Thoracic aorta (tissue), 2 donors: ENCODE results near the gene PERM1. TPM values are rescaled to one million over a fixed set of nuclear protein-coding genes. Genes with fewer than 3 reads are reported as not detected.

ENCODE experiments used
- ATAC-seq: fragments of 150-250 bp; one replicate; pipeline ENCODE4 v1.8.0; 2017; ENCODE audit warnings: low read depth; ENCODE audit not compliant: insufficient number of reproducible peaks, low FRiP score
- DNase-seq: peaks from one replicate; pipeline ENCODE4 v3.0.0-alpha.2; 2020; ENCODE audit warnings: low spot score
- H3K27ac ChIP-seq, 2 donors: fragments of 200-600 bp; sonication (generic); 1 replicate in 1 of 2; 2 replicates in 1 of 2; pipeline ENCODE4 v1.5.1; 2016; ENCODE audit warnings: mild to moderate bottlenecking in 2 of 2, moderate library complexity in 2 of 2
- H3K27me3 ChIP-seq: fragments of 200-600 bp; sonication (generic); replicated peaks from 2 replicates; pipeline ENCODE4 v1.6.0; 2016; ENCODE audit warnings: mild to moderate bottlenecking; ENCODE audit not compliant: insufficient read depth
- H3K36me3 ChIP-seq: fragments of 200-600 bp; sonication (generic); one replicate; pipeline ENCODE4 v1.5.1; 2016
- H3K4me1 ChIP-seq, 2 donors: fragments of 200-600 bp; sonication (generic); 1 replicate in 1 of 2; 2 replicates in 1 of 2; pipeline versions ENCODE4 v1.5.1 to v1.6.0; 2016; ENCODE audit warnings: low read depth in 2 of 2, mild to moderate bottlenecking in 1 of 2; ENCODE audit not compliant: control insufficient read depth in 1 of 2
- H3K4me3 ChIP-seq: fragments of 200-600 bp; sonication (generic); 2 replicates; pipeline ENCODE4 v1.5.1; 2016; ENCODE audit warnings: mild to moderate bottlenecking
- H3K9me3 ChIP-seq: fragments of 200-600 bp; sonication (generic); 2 replicates; pipeline ENCODE4 v1.5.1; 2016
- total RNA-seq, 2 donors: library from RNA; depleted of rRNA; stranded (reverse); fragments of >200 nt; gene quantifications; one replicate each; pipeline versions ENCODE4 v1.1.0 to v1.2.3, GENCODE V29; 2016
- TF ChIP-seq, protein P1 (sequence below): fragments of 200-600 bp; sonication (generic); IDR thresholded peaks from one replicate; pipeline ENCODE4 v1.5.1; 2019; ENCODE audit warnings: antibody characterized with exemption

PERM1 gene
- total RNA-seq, 2 donors from 2014 or later = 0.54 to 0.99 TPM

DNA sequence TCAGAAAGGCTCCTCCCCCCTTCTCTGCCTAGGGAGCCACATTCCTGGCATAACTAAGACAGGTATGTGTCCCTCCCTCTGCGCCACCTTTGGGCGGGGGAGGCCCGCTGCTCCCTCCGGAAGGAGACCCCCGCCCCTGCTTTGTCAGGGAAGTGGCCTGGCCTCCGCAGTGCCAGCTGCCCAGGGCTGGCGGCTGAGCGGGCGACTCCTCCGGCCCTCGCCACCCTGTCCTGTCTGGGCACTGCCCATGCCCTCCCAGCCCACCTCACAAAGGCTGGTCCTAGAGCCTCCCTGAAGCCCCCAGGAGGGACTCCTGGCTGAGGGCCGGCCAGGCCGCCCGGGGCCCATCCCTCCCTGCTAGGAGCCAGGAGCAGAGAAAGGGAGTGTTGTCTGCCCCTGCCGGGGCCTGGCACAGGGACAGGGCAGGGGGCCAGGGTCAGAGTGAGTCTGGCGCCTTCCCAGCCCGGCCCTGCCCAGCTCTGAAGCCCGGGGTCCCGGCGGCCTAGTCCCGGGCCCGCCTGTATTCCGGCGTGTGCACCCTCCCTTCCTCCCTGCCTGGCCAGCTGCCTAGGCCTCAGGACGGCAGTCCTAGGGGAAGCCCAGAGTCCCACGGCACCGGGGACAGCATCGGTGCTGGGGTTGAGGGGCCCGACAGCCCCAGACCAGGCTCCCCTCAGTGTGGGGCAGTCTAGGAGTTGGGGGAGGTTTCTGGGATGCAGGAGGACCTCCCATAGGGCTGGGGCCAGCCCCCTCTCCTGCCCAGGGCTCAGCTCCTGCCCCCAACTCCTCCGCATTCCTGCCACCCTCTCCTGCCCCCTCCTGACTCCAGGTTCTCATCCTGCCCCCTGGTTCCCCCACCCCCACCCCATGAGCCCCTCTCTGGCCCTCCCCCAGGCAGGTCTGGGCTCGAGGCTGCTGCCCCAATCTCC lies 43.1 kb upstream of the PERM1 start:
- Histone ChIP-seq H3K27me3 (no peaks in the 10 kb centered on the region), H3K4me1 (peaks cover 8 to 12% of the 10 kb centered on the region in 2 donors), H3K27ac (no peak overlapping the region), H3K36me3 (no peaks in the 10 kb centered on the region), H3K4me3 (no peak overlapping the region), H3K9me3 (no peaks in the 10 kb centered on the region)
- TF ChIP-seq, protein P1, sequence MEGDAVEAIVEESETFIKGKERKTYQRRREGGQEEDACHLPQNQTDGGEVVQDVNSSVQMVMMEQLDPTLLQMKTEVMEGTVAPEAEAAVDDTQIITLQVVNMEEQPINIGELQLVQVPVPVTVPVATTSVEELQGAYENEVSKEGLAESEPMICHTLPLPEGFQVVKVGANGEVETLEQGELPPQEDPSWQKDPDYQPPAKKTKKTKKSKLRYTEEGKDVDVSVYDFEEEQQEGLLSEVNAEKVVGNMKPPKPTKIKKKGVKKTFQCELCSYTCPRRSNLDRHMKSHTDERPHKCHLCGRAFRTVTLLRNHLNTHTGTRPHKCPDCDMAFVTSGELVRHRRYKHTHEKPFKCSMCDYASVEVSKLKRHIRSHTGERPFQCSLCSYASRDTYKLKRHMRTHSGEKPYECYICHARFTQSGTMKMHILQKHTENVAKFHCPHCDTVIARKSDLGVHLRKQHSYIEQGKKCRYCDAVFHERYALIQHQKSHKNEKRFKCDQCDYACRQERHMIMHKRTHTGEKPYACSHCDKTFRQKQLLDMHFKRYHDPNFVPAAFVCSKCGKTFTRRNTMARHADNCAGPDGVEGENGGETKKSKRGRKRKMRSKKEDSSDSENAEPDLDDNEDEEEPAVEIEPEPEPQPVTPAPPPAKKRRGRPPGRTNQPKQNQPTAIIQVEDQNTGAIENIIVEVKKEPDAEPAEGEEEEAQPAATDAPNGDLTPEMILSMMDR = no peak
- ATAC-seq = no peak
- no peak for DNase-seq

DNA sequence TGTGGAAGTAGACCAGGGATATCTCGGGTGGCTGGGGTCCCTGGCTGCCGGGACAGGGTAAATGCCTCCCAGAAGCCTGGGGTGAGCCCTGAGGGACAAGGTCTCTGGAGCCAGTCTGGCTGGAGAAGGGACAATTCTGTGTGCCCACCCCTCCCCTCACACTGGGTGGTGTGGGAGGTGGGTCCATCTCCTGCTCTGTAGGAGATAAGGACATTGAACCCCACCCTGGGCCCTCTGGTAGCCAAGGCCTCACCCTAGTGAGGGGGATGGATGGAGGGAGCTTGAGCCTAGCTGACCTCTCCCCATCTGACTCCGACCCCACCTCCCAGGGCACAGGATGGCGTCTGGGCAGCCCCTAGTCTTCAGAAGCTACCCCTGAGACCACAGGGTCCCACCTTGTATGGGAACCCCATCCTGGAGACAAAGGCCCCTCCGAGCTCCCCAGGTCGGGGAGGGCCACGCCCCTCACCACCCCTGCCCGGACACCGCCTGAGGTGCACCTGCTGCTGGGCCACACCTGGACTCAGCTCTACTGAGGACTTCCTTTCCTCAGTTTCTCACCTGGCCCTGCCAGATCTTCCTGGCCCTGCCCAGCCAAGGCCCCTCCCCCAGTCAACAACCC lies 42.4 kb upstream of the PERM1 start:
- Histone ChIP-seq H3K27ac (no peak overlapping the region), H3K27me3 (no peaks in the 10 kb centered on the region), H3K4me1 (peaks cover 8 to 12% of the 10 kb centered on the region in 2 donors), H3K9me3 (no peaks in the 10 kb centered on the region), H3K4me3 (no peak overlapping the region), H3K36me3 (no peaks in the 10 kb centered on the region)
- no peak for ATAC-seq
- TF ChIP-seq, protein P1 = no peak
- DNase-seq = no peak

DNA sequence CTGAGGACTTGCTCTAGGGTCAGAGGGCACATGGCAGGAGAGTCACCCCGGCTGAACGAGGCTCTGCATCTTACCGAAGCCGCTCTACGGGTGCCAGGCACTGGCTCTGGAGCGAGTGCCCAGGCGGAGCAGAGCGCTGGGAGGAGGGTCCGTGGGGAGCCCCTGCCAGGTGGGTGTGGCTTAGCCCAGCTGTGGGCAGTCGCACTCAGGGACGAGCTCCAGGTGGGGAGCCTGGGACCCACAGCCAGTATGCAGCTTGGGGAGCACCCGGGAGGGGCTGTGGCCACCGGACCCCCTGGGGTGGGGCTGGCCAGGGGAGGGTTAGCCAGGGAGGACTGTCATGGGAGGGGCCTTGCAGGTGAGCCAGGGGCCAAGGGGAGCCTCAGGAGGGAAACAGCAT lies 41.8 kb upstream of the PERM1 start:
- peaks cover 8 to 17% of the 10 kb centered on the region in 2 donors for H3K4me1 ChIP-seq
- H3K9me3 ChIP-seq = no peaks in the 10 kb centered on the region
- no peak for DNase-seq
- no peak for ATAC-seq
- no peak overlapping the region for H3K4me3 ChIP-seq
- TF ChIP-seq, protein P1 = no peak
- no peaks in the 10 kb centered on the region for H3K36me3 ChIP-seq
- H3K27me3 ChIP-seq = no peaks in the 10 kb centered on the region
- H3K27ac ChIP-seq = no peak overlapping the region

DNA sequence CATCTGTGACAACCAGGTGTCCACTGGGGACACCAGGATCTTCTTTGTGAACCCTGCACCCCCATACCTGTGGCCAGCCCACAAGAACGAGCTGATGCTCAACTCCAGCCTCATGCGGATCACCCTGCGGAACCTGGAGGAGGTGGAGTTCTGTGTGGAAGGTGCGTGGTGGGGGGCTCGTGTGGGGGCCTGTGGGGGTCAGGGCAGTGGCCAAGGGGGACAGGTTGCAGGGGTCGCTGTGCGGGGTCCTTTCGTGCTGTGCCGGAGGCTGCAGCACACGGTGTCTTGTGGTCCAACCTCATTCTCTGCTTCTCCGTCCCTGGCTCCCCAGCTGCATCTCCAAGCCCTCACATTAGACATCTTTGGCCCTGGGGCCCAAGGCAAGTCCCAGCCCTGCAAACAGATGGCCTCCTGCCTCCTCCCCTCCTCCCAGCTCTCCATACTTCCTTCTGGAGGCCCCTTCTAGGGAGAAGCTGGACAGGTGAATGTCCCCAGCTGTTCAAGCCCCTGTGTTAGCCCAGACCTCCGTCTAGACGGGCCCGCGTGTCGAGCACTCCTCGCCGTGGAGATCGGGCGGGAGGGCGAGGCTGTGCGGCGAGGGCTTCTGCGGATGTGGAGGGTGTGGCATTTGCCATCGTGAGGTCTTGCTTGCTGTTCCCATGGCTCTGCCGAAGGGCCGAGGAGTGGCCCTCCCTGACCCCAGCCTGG lies 40.6 kb upstream of the PERM1 start:
- DNase-seq (no peak), ATAC-seq (no peak)
- H3K4me1 ChIP-seq = peaks cover 8 to 17% of the 10 kb centered on the region in 2 donors
- no peaks in the 10 kb centered on the region for H3K27me3 ChIP-seq
- TF ChIP-seq, protein P1 = no peak
- H3K27ac ChIP-seq = no peak overlapping the region
- no peak overlapping the region for H3K4me3 ChIP-seq
- no peaks in the 10 kb centered on the region for H3K9me3 ChIP-seq
- no peaks in the 10 kb centered on the region for H3K36me3 ChIP-seq

DNA sequence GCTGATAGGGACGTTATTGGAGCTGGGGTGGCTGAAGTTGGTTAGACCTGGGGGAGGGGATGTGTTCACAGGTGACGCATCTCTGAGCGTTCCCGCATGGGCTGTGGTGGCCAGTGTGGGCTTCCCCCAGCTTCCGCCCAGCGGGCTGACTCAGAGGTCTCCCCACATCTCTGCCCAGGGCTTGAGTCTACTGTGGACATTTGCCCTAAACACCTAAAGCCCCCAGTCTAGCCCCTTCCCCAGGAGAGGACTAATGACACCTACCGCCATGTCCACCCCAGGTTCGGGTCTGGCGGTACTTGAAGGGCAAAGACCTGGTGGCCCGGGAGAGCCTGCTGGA lies 40.0 kb upstream of the PERM1 start:
- H3K4me1 ChIP-seq = peaks cover 8 to 17% of the 10 kb centered on the region in 2 donors
- no peaks in the 10 kb centered on the region for H3K9me3 ChIP-seq
- TF ChIP-seq, protein P1 = no peak
- no peak overlapping the region for H3K4me3 ChIP-seq
- H3K36me3 ChIP-seq = no peaks in the 10 kb centered on the region
- ATAC-seq (no peak), DNase-seq (no peak)
- H3K27me3 ChIP-seq = no peaks in the 10 kb centered on the region
- no peak overlapping the region for H3K27ac ChIP-seq
